ENCODE results near the gene DEFB110.

The DEFB110 gene

GRCh38 chr6:49969605-49970004 is 52.2 kb downstream of the DEFB110 start, which contains the start of gene DEFB113:
DEFB113 (minus strand) TSS chr6:49969625; CDS start chr6:49969625, 0 bp downstream.
- no peak for DNase-seq (ENCODE audit: low read depth in 2 of 2)
- no peak for TF ChIP-seq CTCF (IDR thresholded peaks at IDR 0.05; ENCODE audit: low read depth, low read length)
- H3K4me3 ChIP-seq (replicated peaks in 1 of 2; ENCODE audit: low read depth in 2 of 2, low read length in 2 of 2): no peak within 1 kb of the TSS

Measured in cardiac fibroblast (primary cell).